HCT116 (cell line): ENCODE results near the gene ANGPTL8.

Experiments
- CEBPB ChIP-seq: IDR thresholded peaks from 2 replicates; pipeline ENCODE4 v1.6.1; 2012; ENCODE audit warnings: low read depth
- CTCF ChIP-seq, 3 experiments: fragments of 200-600 bp in 1 of 3; sonication (generic) in 1 of 3; IDR thresholded peaks in 2 of 3; conservative IDR thresholded peaks in 1 of 3; 2 replicates each; pipeline ENCODE4 v1.5.1; 2012 to 2017; ENCODE audit warnings: low read depth in 2 of 3, low read length in 2 of 3, antibody characterized with exemption in 1 of 3, borderline replicate concordance in 1 of 3, control low read depth in 1 of 3, mild to moderate bottlenecking in 1 of 3, mixed read lengths in 1 of 3, mixed run types in 1 of 3, moderate library complexity in 1 of 3; ENCODE audit not compliant: insufficient read depth in 1 of 3
- EGR1 ChIP-seq: IDR thresholded peaks from 2 replicates; pipeline ENCODE4 v1.6.1; 2012; ENCODE audit warnings: low read depth
- ELF1 ChIP-seq: IDR thresholded peaks from 2 replicates; pipeline ENCODE4 v1.6.1; 2012; ENCODE audit warnings: low read depth, borderline replicate concordance
- EZH2phosphoT487 ChIP-seq: fragments of 200-600 bp; IDR thresholded peaks from 2 replicates; pipeline ENCODE4 v1.6.1; 2018; ENCODE audit warnings: antibody characterized with exemption, borderline replicate concordance
- FOSL1 ChIP-seq: IDR thresholded peaks from 2 replicates; pipeline ENCODE4 v1.6.1; 2012; ENCODE audit warnings: low read depth
- JUND ChIP-seq: IDR thresholded peaks from 2 replicates; pipeline ENCODE4 v1.6.1; 2012
- POLR2A ChIP-seq: IDR thresholded peaks from 2 replicates; pipeline ENCODE4 v1.7.0; 2011; ENCODE audit warnings: borderline replicate concordance; ENCODE audit not compliant: insufficient read depth, insufficient read length; ENCODE audit errors: extremely low read depth
- POLR2AphosphoS5 ChIP-seq: IDR thresholded peaks from 2 replicates; pipeline ENCODE4 v1.6.1; 2011; ENCODE audit warnings: mild to moderate bottlenecking, low read depth, low read length, moderate library complexity
- RAD21 ChIP-seq: IDR thresholded peaks from 2 replicates; pipeline ENCODE4 v1.6.1; 2012; ENCODE audit warnings: low read depth, mild to moderate bottlenecking
- SIN3A ChIP-seq: IDR thresholded peaks from 2 replicates; pipeline ENCODE4 v1.6.1; 2012; ENCODE audit warnings: low read depth
- SP1 ChIP-seq: IDR thresholded peaks from 2 replicates; pipeline ENCODE4 v1.6.1; 2012; ENCODE audit warnings: low read depth
- TCF7L2 ChIP-seq: IDR thresholded peaks from 2 replicates; pipeline ENCODE4 v1.7.0; 2011; ENCODE audit warnings: borderline replicate concordance, inconsistent platforms; ENCODE audit not compliant: insufficient read depth, insufficient read length; ENCODE audit errors: extremely low read depth
- YY1 ChIP-seq: IDR thresholded peaks from 2 replicates; pipeline ENCODE4 v1.6.1; 2011; ENCODE audit warnings: low read length, low read depth, moderate library complexity, mild to moderate bottlenecking; ENCODE audit not compliant: insufficient replicate concordance; ENCODE audit errors: extremely low read depth

GRCh38 chr19:11290256-11290655 is 50.8 kb downstream of the ANGPTL8 start:
- no peak for TF ChIP-seq SIN3A
- TF ChIP-seq EGR1, result no peak
- TF ChIP-seq CEBPB, result no peak
- TF ChIP-seq RAD21, result no peak
- TF ChIP-seq POLR2A, result no peak
- no peak for TF ChIP-seq CTCF (IDR thresholded peaks at IDR 0.05 in 2 of 3, conservative IDR thresholded peaks at IDR 0.05 in 1 of 3; ENCODE audit: borderline replicate concordance in 1 of 3, insufficient read depth in 1 of 3, low read depth in 2 of 3, low read length in 2 of 3)
- no peak for TF ChIP-seq SP1
- TF ChIP-seq YY1, result no peak
- TF ChIP-seq POLR2AphosphoS5, result no peak
- TF ChIP-seq TCF7L2, result no peak
- TF ChIP-seq EZH2phosphoT487, result no peak
- TF ChIP-seq JUND, result no peak
- TF ChIP-seq FOSL1, result no peak
- TF ChIP-seq ELF1, result no peak
